A172 (cell line): ENCODE results near the gene CRTAP. TPM values are rescaled to one million over a fixed set of nuclear protein-coding genes. Genes with fewer than 3 reads are reported as not detected.
A peak's percentile ranks its signal among the peaks of the same experiment; 100 is the strongest.
"Not testable (repeated sequence)": the region's sequence is repeated elsewhere in the genome, so short reads cannot be mapped to it uniquely, and the experiment has no call there.

ENCODE experiments used
- DNase-seq: peaks from one replicate; pipeline ENCODE4 v3.0.0-alpha.2; 2015; ENCODE audit warnings: low spot score
- total RNA-seq: library from RNA; depleted of rRNA; stranded (reverse); fragments of >200 nt; shearing (Covaris generic); gene quantifications from 2 replicates; pipeline ENCODE4 v1.2.3, GENCODE V29; 2014

CRTAP gene
- total RNA-seq, 1 experiment from 2014 or later = 416 TPM

DNA sequence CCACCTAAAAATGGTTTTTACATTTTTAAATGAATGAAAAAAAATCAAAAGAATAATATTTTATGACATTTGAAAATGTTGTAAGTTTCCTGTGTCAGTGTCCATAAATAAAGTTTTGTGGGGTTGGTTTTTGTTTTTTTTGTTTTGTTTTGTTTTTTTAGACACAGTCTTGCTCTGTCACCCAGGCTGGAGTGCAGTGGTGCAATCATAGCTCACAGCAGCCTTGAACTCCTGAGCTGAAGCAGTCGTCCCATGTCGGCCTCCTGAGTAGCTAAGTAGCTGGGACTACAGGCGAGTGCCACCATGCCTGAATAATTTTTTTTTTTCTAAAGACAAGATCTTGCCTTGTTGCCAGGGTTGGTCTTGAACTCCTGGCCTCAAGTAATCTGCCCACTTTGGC is 14.1 kb upstream of the CRTAP start:
- no peak for DNase-seq

GRCh38 chr3:33100229-33100628 is 13.6 kb upstream of the CRTAP start:
- DNase-seq = no peak

GRCh38 chr3:33103034-33103433 is 10.8 kb upstream of the CRTAP start:
- DNase-seq = no peak

GRCh38 chr3:33103480-33103879 is 10.3 kb upstream of the CRTAP start:
- DNase-seq = no peak

- no peak for DNase-seq
Measured at GRCh38 chr3:33104803-33105202, 9.0 kb upstream of the CRTAP start.

GRCh38 chr3:33105341-33105948 is 8.4 kb upstream of the CRTAP start:
- no peak for DNase-seq

- DNase-seq = not testable (repeated sequence)
Measured at GRCh38 chr3:33106854-33107253, 7.0 kb upstream of the CRTAP start.

DNA sequence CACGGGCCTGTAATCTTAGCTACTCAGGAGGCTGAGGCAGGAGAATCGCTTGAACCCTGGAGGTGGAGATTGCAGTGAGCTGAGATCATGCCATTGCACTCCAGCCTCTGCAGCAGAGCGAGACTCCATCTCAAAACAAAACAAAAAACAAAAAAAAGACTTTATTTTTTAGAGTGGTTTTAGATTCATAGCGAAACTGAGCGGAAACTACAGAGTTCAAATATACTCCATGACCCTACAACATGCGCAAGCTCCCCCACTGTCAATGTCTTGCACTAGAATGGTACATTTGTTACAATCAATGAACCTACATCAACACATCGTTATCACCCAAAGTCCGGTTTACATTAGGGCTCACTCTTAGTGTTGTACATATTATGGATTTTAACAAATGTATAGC is 2.2 kb upstream of the CRTAP start:
- DNase-seq = no peak

DNA sequence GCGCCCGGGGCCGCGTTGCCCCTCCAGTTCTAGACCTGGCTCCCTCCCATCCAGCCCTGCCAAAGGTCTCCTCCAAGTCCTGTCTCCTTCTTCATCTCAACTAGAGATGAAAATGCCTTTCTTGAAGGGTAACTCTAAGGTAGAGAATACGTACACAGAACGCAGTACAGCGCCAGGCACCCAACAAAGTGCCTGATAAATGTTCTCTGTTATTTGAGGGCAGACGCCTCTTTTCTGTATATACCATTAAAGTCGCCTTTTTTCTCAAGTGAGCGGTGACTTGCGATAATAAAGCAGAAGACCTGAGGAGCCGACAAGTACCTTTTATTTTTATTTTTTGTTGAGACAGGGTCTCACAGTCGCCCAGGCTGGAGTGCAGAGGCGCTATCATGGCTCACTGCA is 809 bp downstream of the CRTAP start:
- no peak for DNase-seq

DNA sequence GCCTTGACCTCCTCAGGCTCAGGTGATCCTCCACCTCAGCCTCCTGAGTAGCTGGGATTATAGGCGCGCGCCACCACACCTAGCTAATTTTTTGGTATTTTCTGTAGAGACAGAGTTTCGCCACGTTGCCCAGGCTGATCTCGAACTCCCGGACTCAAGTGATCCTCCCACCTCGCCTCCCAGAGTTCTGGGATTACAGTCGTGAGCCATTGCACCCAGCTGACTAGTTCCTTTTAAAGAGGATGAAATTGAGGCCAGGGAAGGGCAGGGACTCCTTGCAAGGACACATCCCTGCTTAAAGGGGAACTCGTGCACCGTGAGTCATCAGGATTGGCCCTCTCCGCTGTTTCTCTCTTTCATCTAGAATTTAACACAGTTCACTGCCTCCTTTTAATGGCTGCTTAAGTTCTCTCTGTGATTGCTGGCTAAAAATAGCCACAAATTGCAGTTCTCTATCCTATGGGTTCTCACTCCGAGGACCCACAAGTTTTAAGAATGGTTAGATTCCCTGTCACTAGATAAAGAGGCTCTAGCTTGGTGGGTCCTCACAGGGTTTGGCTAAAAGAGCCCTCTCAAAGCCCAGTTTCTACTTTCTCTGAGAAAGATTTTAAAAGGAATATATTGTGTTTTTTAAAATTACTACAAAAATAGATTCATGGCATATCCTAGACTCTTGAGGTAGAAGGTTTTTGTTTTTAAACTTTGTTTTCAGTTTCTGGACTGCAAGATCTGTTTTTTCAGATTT is 1.4 kb downstream of the CRTAP start:
- peak; percentile 93 for DNase-seq

GRCh38 chr3:33117461-33117860 is 3.6 kb downstream of the CRTAP start:
- DNase-seq = no peak

DNA sequence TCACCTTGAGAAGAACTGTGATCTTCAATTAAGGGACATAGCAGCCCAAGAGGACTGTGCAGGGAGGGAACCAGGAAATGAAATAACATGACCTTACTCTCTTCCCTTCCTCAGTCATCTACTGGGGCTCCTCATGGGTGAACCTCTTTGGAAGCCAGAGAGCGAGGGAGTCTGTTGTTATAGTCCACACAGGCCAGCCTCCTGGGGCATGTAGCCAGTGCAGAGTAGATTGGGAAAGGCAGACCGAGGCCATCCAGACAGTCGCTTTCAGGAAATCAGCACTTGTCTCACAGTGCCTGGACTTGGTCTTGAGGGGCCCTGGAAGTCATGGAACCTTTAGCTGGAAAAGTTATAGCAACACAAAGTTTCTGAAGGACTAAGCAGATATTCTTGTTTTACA is 6.1 kb downstream of the CRTAP start:
- DNase-seq = no peak

DNA sequence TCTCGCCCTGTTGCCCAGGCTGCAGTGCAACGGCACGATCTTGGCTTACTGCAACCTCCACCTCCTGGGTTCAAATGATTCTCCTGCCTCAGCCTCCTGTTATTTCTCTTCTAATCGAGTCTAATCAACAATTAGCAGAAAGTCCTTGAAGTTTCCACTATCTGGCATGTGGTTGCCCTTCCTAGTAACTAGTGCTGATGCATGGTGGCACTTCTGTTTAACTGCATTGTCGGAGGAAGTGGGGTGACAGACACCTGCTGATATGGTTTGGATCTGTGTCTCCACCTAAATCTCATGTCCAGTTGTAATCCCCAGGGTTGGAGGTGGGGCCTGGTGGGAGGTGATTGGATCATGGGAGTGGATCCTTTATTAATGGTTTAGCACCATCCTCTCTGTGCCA is 9.2 kb downstream of the CRTAP start:
- DNase-seq = no peak

- no peak for DNase-seq
Measured at GRCh38 chr3:33124638-33125037, 10.8 kb downstream of the CRTAP start.

GRCh38 chr3:33125840-33126239 is 12.0 kb downstream of the CRTAP start:
- DNase-seq = no peak

GRCh38 chr3:33128706-33129105 is 14.9 kb downstream of the CRTAP start:
- peak; percentile 38 for DNase-seq

GRCh38 chr3:33130144-33130543 is 16.3 kb downstream of the CRTAP start:
- no peak for DNase-seq

- peak; percentile 76 for DNase-seq
Measured at GRCh38 chr3:33131331-33132018, 17.7 kb downstream of the CRTAP start.

DNA sequence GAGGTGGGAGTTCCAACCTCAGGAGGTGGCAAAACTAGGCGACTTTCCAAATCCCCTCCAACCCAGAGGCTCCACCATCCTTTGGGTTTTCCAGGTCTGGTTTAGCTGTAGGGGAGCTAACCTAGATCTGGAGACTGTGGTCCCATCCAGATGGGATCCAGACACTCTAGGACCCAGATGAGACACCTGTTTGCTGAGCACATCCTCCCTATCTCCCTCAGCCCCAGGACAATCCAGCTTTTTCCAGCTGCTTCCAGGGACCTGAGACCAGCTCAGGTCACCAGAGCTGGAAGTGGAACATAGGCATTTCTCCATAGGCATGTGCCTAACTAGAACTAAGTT is 18.2 kb downstream of the CRTAP start:
- DNase-seq = no peak

- no peak for DNase-seq
Measured at GRCh38 chr3:33134026-33134625, 20.3 kb downstream of the CRTAP start.

DNA sequence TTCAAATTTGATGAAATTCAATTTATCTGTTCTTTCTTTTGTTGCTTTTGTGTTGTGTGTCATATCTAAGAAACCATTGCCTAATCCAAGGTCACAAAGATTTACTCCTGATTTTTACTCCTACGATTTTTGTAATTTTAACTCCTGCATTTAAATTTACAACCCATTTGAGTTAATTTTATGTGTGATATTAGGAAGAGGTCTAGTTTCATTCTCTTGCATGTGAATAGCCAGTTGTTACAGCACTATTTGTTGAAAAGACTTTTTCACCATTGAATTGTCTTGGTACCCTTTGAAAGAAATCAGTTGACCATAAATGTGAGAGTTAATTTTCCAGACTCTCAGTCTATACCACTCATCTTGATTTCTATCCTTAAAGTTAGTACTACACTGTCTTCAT is 23.9 kb downstream of the CRTAP start:
- no peak for DNase-seq

DNA sequence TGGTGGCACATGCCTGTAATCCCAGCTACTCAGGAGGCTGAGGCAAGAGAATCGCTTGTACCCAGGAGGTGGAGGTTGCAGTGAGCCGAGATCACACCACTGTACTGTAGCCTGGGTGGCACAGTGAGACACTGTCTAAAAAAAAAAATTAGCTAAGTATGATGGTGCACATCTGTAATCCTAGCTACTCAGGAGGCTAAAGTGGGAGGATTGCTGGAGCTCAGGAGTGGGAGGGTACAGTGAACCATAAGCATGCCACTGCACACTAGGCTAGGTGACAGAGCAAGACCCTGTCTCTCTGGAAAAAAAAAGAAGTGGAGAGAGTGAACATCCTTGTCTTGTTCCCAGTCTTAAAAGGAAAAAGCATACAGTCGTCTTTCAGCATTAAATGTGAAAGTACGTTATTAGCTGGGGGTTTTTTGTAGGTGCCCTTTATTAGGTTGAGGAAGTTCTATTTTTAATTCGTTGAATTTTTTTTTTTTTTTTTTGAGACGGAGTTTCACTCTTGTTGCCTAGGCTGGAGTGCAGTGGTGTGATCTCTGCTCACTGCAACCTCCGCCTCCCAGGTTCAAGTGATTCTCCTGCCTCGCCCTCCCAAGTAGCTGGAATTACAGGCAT is 25.3 kb downstream of the CRTAP start:
- not testable (repeated sequence) for DNase-seq
